NCI-H1048 (cell line): Measurements from ENCODE around the gene BCAS3.
"Not testable (repeated sequence)": the region's sequence is repeated elsewhere in the genome, so short reads cannot be mapped to it uniquely, and the experiment has no call there.

Source experiments
- DNase-seq: peaks from one replicate; lab custom pipeline; 2025; lab: John Stamatoyannopoulos, UW

Gene BCAS3

DNA sequence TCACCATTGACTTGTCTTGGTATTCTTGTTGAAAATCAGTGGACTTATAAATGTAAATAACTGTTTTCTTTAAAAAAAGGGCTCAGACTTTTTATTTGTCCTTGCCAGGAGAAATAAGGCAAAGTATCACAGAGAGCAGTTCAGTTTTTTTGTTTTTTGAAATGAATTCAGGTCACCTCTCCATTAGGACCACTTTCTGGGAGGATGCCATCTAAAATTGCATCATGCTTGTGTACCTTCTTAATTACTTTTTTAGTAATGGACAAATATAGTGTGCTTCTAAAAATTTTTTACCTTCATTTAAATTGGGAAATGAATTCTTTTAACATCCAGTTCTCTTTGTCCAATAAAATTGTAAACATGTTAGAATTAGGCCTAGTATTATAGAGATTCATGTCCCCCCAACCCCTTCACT, 210.0 kb downstream of the BCAS3 start:
- no peak for DNase-seq

- DNase-seq = no peak
Measured at GRCh38 chr17:60888812-60889709, 211.4 kb downstream of the BCAS3 start.

DNA sequence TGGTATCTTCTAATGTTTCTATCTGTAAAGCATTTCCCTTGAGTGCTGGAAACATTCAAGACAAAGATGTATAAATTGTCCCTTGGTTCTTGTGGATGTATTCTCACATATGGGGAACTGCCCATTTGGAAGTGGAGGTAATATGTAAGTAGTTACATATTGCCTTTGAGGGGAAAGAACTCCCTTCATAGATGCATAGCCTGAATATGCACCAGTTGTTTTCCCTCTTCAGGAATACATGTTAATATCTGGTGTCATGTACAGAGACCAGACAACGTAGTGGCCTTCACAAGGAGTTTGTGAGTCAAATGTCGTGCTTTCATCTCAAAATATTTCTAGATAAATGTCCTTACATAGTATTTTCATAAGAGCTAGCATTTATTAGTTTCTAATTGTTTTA, 213.5 kb downstream of the BCAS3 start:
- no peak for DNase-seq

GRCh38 chr17:60893475-60893874, 215.8 kb downstream of the BCAS3 start:
- DNase-seq = no peak

GRCh38 chr17:60896996-60897395, 219.3 kb downstream of the BCAS3 start:
- no peak for DNase-seq

GRCh38 chr17:60899115-60899514, 221.5 kb downstream of the BCAS3 start:
- no peak for DNase-seq

DNA sequence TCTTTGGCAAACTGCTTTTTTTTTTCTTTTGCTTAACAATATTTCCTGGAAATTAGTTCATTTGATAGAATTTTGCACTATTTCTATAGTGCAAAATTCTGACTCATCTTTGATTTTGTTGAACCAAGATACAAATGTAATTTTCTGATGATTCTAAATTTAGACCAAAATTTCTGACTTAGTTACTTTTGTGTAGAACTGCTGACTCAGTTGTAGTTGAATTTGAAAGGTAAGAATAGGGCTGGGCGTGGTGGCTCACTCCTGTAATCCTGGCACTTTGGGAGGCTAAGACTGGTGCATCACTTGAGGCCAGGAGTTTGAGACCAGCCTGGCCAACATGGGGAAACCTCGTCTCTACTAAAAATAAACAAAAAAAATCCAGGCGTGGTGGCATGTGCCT, 223.0 kb downstream of the BCAS3 start:
- DNase-seq = no peak

GRCh38 chr17:60901242-60901641, 223.6 kb downstream of the BCAS3 start:
- DNase-seq = no peak

- DNase-seq = no peak
Measured at GRCh38 chr17:60901806-60902205, 224.2 kb downstream of the BCAS3 start.

GRCh38 chr17:60902399-60902798, 224.7 kb downstream of the BCAS3 start:
- no peak for DNase-seq

- no peak for DNase-seq
Measured at GRCh38 chr17:60904582-60904981, 226.9 kb downstream of the BCAS3 start.

DNA sequence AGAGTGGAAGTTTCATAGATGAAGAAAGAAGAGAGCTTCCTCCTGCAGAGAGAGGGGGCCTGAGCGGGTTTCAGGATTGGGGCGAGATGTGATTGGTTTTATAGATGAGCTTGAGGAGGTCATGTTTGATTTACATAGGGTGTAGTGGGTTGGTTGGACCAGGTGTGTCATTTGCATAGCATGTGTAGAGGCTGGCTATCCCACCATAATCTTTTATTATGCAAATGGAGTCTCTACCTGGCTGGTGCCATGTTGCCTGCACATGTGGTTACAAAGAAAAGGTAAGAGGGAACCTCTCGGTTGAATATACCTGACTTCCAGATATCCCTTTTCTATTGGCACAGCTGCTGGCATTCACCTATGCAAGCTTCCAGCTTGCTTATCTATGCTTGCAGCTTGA, 228.1 kb downstream of the BCAS3 start:
- no peak for DNase-seq

- no peak for DNase-seq
Measured at GRCh38 chr17:60908324-60908723, 230.7 kb downstream of the BCAS3 start.

- no peak for DNase-seq
Measured at GRCh38 chr17:60909405-60909804, 231.8 kb downstream of the BCAS3 start.

DNA sequence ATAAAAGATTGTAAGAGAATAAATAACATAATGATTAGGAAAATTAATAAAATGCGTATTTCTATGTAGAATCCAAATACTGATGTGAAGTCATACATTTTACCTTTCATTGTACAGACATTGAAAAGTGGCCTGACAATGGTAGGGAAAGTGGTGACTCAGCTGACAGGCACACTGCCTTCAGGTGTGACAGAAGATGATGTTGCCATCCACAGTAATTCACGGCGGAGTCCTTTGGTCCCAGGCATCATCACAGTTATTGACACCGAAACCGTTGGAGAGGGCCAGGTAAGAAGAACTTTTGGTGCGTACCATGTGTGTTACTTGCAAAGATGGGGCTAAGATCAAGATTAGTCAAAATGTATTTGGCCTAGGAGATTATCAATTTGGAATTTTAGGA, 232.8 kb downstream of the BCAS3 start:
- no peak for DNase-seq

DNA sequence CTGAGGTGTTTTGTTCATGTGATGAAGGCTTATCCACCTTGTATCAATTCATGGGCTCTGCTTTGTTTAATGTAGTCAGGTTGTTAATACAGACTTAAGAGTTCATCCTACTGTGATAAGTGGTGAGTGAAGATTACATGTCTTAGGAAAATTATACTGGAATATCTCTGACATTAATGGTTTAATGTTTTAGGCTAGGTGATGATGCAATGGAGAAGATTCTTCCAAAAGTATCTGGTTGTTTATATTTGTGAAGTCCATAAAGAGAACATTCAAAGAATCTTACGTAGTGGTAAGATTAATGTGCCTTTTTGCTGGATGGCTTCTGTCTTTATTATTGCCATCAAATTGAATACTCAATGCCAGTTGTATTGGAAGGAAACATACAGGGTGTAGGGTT, 236.4 kb downstream of the BCAS3 start:
- DNase-seq = no peak

GRCh38 chr17:60916043-60916442, 238.4 kb downstream of the BCAS3 start:
- DNase-seq = no peak

GRCh38 chr17:60920107-60920506, 242.5 kb downstream of the BCAS3 start:
- no peak for DNase-seq

- no peak for DNase-seq
Measured at GRCh38 chr17:60923000-60923399, 245.3 kb downstream of the BCAS3 start.

GRCh38 chr17:60926466-60927183, 249.0 kb downstream of the BCAS3 start:
- no peak for DNase-seq

- no peak for DNase-seq
Measured at GRCh38 chr17:60933739-60934138, 256.1 kb downstream of the BCAS3 start.

DNA sequence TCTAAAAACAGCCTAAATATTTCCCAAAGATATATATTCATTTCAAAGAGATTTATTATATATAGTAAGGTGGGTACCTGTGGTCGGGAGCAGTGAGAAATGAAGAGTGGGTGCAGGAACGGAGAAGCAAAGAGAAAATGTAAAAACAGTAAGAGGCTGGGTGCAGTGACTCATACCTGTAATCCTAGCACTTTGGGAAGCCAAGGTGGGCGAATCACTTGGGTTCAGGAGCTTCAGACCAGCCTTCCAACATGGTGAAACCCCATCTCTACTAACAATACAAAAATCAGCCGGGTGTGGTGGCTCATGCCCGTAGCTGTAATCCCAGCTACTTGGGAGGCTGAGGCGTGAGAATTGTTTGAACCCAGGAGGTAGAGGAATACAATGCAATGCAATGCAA, 257.1 kb downstream of the BCAS3 start:
- DNase-seq = no peak

GRCh38 chr17:60935991-60936390, 258.3 kb downstream of the BCAS3 start:
- not testable (repeated sequence) for DNase-seq
